Panc1 (cell line): ENCODE data around the gene ADPRH.

Experiments
- TCF7L2 ChIP-seq: IDR thresholded peaks from 2 replicates; pipeline ENCODE4 v1.6.1; 2011; ENCODE audit warnings: mild to moderate bottlenecking, low read depth, low read length, inconsistent platforms
- TF ChIP-seq, protein P1 (sequence below): fragments of 450-650 bp; IDR thresholded peaks from 2 replicates; pipeline ENCODE4 v1.5.1; 2017; ENCODE audit warnings: mild to moderate bottlenecking
- TF ChIP-seq, protein P2 (sequence below), 2 experiments: IDR thresholded peaks; 2 replicates each; pipeline ENCODE4 v1.6.1; 2011 to 2012; ENCODE audit warnings: low read depth in 2 of 2, control low read depth in 1 of 2, low read length in 1 of 2, mild to moderate bottlenecking in 1 of 2, moderate library complexity in 1 of 2; ENCODE audit not compliant: insufficient read depth in 1 of 2

DNA sequence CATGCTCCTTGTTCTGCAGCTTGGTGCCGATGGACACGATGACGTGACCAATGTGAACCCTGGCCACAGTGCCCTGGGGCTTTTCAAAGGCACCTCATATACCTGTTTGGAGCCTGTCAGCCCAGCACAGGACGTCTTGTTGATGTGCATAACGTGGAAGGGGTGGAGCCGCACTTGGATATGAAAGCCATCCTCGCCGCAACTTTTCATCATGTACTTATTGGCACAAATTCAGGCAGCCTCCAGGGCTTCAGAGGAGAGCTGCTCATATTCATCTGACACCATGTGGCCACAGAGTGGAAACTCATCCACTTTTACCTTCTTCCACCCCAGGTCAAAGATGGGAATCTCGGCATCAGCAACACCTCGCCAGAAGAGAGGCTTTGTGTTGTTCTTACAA lies 56.4 kb downstream of the ADPRH start:
- TF ChIP-seq, protein P1, sequence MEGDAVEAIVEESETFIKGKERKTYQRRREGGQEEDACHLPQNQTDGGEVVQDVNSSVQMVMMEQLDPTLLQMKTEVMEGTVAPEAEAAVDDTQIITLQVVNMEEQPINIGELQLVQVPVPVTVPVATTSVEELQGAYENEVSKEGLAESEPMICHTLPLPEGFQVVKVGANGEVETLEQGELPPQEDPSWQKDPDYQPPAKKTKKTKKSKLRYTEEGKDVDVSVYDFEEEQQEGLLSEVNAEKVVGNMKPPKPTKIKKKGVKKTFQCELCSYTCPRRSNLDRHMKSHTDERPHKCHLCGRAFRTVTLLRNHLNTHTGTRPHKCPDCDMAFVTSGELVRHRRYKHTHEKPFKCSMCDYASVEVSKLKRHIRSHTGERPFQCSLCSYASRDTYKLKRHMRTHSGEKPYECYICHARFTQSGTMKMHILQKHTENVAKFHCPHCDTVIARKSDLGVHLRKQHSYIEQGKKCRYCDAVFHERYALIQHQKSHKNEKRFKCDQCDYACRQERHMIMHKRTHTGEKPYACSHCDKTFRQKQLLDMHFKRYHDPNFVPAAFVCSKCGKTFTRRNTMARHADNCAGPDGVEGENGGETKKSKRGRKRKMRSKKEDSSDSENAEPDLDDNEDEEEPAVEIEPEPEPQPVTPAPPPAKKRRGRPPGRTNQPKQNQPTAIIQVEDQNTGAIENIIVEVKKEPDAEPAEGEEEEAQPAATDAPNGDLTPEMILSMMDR: no peak
- no peak for TF ChIP-seq TCF7L2
- TF ChIP-seq, protein P2, sequence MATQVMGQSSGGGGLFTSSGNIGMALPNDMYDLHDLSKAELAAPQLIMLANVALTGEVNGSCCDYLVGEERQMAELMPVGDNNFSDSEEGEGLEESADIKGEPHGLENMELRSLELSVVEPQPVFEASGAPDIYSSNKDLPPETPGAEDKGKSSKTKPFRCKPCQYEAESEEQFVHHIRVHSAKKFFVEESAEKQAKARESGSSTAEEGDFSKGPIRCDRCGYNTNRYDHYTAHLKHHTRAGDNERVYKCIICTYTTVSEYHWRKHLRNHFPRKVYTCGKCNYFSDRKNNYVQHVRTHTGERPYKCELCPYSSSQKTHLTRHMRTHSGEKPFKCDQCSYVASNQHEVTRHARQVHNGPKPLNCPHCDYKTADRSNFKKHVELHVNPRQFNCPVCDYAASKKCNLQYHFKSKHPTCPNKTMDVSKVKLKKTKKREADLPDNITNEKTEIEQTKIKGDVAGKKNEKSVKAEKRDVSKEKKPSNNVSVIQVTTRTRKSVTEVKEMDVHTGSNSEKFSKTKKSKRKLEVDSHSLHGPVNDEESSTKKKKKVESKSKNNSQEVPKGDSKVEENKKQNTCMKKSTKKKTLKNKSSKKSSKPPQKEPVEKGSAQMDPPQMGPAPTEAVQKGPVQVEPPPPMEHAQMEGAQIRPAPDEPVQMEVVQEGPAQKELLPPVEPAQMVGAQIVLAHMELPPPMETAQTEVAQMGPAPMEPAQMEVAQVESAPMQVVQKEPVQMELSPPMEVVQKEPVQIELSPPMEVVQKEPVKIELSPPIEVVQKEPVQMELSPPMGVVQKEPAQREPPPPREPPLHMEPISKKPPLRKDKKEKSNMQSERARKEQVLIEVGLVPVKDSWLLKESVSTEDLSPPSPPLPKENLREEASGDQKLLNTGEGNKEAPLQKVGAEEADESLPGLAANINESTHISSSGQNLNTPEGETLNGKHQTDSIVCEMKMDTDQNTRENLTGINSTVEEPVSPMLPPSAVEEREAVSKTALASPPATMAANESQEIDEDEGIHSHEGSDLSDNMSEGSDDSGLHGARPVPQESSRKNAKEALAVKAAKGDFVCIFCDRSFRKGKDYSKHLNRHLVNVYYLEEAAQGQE (IDR thresholded peaks at IDR 0.05; ENCODE audit: insufficient read depth in 1 of 2, low read depth in 2 of 2, low read length in 1 of 2): no peak
